Mesothelial cell of epicardium (in vitro differentiated cells): ENCODE measurements around the gene ACADS. TPM values are rescaled to one million over a fixed set of nuclear protein-coding genes. Genes with fewer than 3 reads are reported as not detected.

Source experiments
- DNase-seq, 2 experiments: peaks; one replicate each; pipeline ENCODE4 v3.0.0; 2021; ENCODE audit warnings: low spot score in 2 of 2; ENCODE audit not compliant: unreplicated experiment in 2 of 2
- H3K27ac Mint-ChIP-seq: 2 replicates; pipeline ENCODE4 v1.8.0; 2021; ENCODE audit warnings: mixed read lengths
- H3K27me3 Mint-ChIP-seq: 2 replicates; pipeline ENCODE4 v1.8.0; 2021; ENCODE audit warnings: low read depth, mixed read lengths
- H3K36me3 Mint-ChIP-seq: 2 replicates; pipeline ENCODE4 v1.8.0; 2021; ENCODE audit warnings: mixed read lengths
- H3K4me1 Mint-ChIP-seq: 2 replicates; pipeline ENCODE4 v1.8.0; 2021; ENCODE audit warnings: mixed read lengths
- H3K4me3 Mint-ChIP-seq: 2 replicates; pipeline ENCODE4 v1.8.0; 2021; ENCODE audit warnings: mild to moderate bottlenecking, moderate library complexity, mixed read lengths
- H3K9me3 Mint-ChIP-seq: 2 replicates; pipeline ENCODE4 v1.8.0; 2021; ENCODE audit warnings: mixed read lengths
- CTCF ChIP-seq: fragments of 200-600 bp; sonication (generic); IDR thresholded peaks from one replicate; pipeline ENCODE4 v1.5.0; 2021; ENCODE audit warnings: antibody characterized with exemption; ENCODE audit not compliant: unreplicated experiment
- total RNA-seq: library from RNA; stranded (reverse); gene quantifications from 3 replicates; pipeline ENCODE4 v1.2.1, GENCODE V29; 2021

The ACADS gene
- total RNA-seq, 1 donor from 2014 or later, result 11.9 TPM

GRCh38 chr12:120696626-120697025, 29.0 kb upstream of the ACADS start:
- H3K4me1 Mint-ChIP-seq, result peaks cover 21% of the 10 kb centered on the region
- peaks cover 51% of the 10 kb centered on the region for H3K36me3 Mint-ChIP-seq
- DNase-seq, result no peak
- H3K27ac Mint-ChIP-seq, result no peak overlapping the region
- H3K4me3 Mint-ChIP-seq, result no peak overlapping the region
- TF ChIP-seq CTCF, result no peak
- H3K9me3 Mint-ChIP-seq, result no peaks in the 10 kb centered on the region
- H3K27me3 Mint-ChIP-seq, result no peaks in the 10 kb centered on the region

GRCh38 chr12:120697344-120697743, 28.3 kb upstream of the ACADS start:
- H3K9me3 Mint-ChIP-seq, result no peaks in the 10 kb centered on the region
- no peak overlapping the region for H3K4me3 Mint-ChIP-seq
- H3K27me3 Mint-ChIP-seq, result no peaks in the 10 kb centered on the region
- H3K4me1 Mint-ChIP-seq, result peaks cover 16% of the 10 kb centered on the region
- TF ChIP-seq CTCF, result no peak
- peaks cover 55% of the 10 kb centered on the region for H3K36me3 Mint-ChIP-seq
- no peak overlapping the region for H3K27ac Mint-ChIP-seq
- no peak for DNase-seq

DNA sequence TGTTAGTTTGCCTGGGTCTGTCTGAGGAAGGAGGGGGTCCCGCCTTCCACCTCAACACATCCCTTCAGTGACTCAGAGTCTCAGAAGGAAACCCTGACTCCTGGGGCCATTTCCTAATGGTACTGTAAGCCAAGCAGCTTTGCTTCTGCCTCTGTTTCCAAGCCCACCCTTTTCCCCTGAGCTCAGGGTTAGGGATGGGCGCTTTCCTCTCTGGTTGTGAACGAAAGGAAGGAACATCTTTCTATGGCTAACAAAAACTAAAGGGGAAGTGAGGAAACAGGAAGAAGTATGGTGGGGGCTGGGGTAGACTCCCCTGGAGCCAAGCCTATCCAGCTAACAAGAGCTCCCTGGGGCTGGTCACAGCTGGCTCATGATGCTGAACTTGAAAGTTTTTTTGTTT, 27.0 kb upstream of the ACADS start:
- TF ChIP-seq CTCF, result no peak
- H3K27ac Mint-ChIP-seq, result no peak overlapping the region
- no peak for DNase-seq
- H3K9me3 Mint-ChIP-seq, result no peaks in the 10 kb centered on the region
- no peaks in the 10 kb centered on the region for H3K27me3 Mint-ChIP-seq
- H3K36me3 Mint-ChIP-seq, result peaks cover 52% of the 10 kb centered on the region
- H3K4me1 Mint-ChIP-seq, result peaks cover 3% of the 10 kb centered on the region
- H3K4me3 Mint-ChIP-seq, result no peak overlapping the region

DNA sequence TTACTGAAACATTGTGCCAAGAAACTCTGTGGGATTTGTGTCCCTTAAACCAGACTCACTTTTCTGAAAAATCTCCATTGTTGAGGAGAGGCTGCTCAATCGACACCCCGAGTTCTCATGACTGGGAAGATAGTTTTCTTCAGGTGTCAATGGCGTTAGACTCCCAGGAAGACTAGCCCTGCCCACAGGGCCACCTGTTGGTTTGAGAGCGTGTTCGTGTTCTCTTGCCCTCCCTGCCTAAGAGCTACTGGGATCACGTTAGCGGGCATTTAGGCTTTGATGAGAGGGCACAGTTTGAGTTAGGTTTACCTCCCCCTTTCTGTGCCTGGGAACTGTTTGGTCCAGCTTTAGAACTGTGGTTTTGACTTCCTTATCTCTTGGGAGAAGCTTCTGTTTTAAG, 26.1 kb upstream of the ACADS start:
- no peaks in the 10 kb centered on the region for H3K9me3 Mint-ChIP-seq
- peaks cover 46% of the 10 kb centered on the region for H3K36me3 Mint-ChIP-seq
- no peak overlapping the region for H3K4me3 Mint-ChIP-seq
- no peak for TF ChIP-seq CTCF
- no peak for DNase-seq
- no peaks in the 10 kb centered on the region for H3K27me3 Mint-ChIP-seq
- H3K4me1 Mint-ChIP-seq, result no peaks in the 10 kb centered on the region
- H3K27ac Mint-ChIP-seq, result no peak overlapping the region

DNA sequence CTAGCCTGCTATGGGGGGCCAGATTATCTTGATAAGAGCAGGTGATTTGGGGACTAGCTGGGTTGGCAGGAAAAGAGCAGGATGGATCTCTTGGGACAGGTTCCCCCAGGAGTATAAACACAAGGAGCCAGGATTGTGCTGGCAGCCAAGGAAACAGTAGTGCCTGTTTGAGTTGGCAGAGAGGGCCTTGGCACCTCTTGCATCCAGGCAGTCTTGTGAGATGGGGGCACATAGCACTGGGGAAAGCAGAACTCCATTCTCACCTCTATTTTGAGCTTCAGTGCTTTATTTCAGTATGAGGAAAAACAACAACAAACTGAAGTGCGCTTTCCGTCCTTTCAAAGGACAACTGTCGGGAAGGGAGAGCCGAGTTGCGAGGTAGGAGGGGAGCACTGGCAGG, 24.7 kb upstream of the ACADS start:
- Mint-ChIP-seq H3K4me3 (no peak overlapping the region), H3K27me3 (no peaks in the 10 kb centered on the region), H3K36me3 (peaks cover 34% of the 10 kb centered on the region), H3K4me1 (no peaks in the 10 kb centered on the region), H3K9me3 (no peaks in the 10 kb centered on the region), H3K27ac (peak overlapping the region; percentile 26)
- TF ChIP-seq CTCF, result no peak
- DNase-seq, result no peak

- H3K4me1 Mint-ChIP-seq, result no peaks in the 10 kb centered on the region
- peaks cover 23% of the 10 kb centered on the region for H3K36me3 Mint-ChIP-seq
- DNase-seq, result no peak
- no peak overlapping the region for H3K27ac Mint-ChIP-seq
- no peaks in the 10 kb centered on the region for H3K9me3 Mint-ChIP-seq
- H3K4me3 Mint-ChIP-seq, result no peak overlapping the region
- H3K27me3 Mint-ChIP-seq, result no peaks in the 10 kb centered on the region
- TF ChIP-seq CTCF, result no peak
Observed at GRCh38 chr12:120702637-120703036, 23.0 kb upstream of the ACADS start.
